SK-N-SH (cell line): ENCODE results near the gene CLEC9A.

Source experiments
- GATA2 ChIP-seq: sonication (generic); formaldehyde crosslinking; IDR thresholded peaks from 2 replicates; pipeline ENCODE4 v1.5.0; 2020; ENCODE audit warnings: mild to moderate bottlenecking, missing genetic modification reagents
- TF ChIP-seq, protein P1 (sequence below): fragments of 200-600 bp; sonication (generic); IDR thresholded peaks from 2 replicates; pipeline ENCODE4 v1.6.1; 2017; ENCODE audit warnings: antibody characterized with exemption, mild to moderate bottlenecking, moderate library complexity

- TF ChIP-seq, protein P1, sequence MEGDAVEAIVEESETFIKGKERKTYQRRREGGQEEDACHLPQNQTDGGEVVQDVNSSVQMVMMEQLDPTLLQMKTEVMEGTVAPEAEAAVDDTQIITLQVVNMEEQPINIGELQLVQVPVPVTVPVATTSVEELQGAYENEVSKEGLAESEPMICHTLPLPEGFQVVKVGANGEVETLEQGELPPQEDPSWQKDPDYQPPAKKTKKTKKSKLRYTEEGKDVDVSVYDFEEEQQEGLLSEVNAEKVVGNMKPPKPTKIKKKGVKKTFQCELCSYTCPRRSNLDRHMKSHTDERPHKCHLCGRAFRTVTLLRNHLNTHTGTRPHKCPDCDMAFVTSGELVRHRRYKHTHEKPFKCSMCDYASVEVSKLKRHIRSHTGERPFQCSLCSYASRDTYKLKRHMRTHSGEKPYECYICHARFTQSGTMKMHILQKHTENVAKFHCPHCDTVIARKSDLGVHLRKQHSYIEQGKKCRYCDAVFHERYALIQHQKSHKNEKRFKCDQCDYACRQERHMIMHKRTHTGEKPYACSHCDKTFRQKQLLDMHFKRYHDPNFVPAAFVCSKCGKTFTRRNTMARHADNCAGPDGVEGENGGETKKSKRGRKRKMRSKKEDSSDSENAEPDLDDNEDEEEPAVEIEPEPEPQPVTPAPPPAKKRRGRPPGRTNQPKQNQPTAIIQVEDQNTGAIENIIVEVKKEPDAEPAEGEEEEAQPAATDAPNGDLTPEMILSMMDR: no peak
- no peak for TF ChIP-seq GATA2 (CRISPR knock-in tag)
These were observed 42.8 kb downstream of the CLEC9A start for GRCh38 chr12:10073261-10073660.
